ENCODE results near the gene SULT2A1. TPM values are rescaled to one million over a fixed set of nuclear protein-coding genes. Genes with fewer than 3 reads are reported as not detected.
"Not testable (repeated sequence)": the region's sequence is repeated elsewhere in the genome, so short reads cannot be mapped to it uniquely, and the experiment has no call there.

Gene SULT2A1
- total and polyA plus RNA-seq, 7 experiments from 2014 or later = not detected

- peak; percentile 91 for ATAC-seq
- H3K27me3 Mint-ChIP-seq = peaks cover 7 to 28% (median 13%) of the 10 kb centered on the region in 5 donors
- no peaks in the 10 kb centered on the region for H3K36me3 ChIP-seq (ENCODE audit: control insufficient read depth in 2 of 3, insufficient read depth in 3 of 3, low read length in 3 of 3)
- ChIA-PET POLR2A (no interaction called here), CTCF (interaction anchor here (1.2 to 1.8 kb wide), 2 partner anchors 8 to 72 kb away, joined by 3 to 4 read pairs; no protein-coding TSS in a partner anchor)
- intact Hi-C loops (cut with micrococcal nuclease) = loop anchor here (1.0 to 2.0 kb wide), 2 partner anchors 50 to 73 kb away; no protein-coding TSS in a partner anchor
- no peak overlapping the region for H3K4me3 ChIP-seq (ENCODE audit: low read length)
- H3K27me3 ChIP-seq (ENCODE audit: control insufficient read depth in 2 of 2, insufficient read depth in 2 of 2, low read length in 2 of 2) = no peaks in the 10 kb centered on the region
- no peaks in the 10 kb centered on the region for H3K4me1 ChIP-seq (ENCODE audit: control insufficient read depth in 2 of 2, insufficient read depth in 2 of 2, low read length in 2 of 2)
- no peaks in the 10 kb centered on the region for H3K36me3 Mint-ChIP-seq
- DNase-seq = peak; percentile 50 to 87 (median 78)
- peaks cover 0 to 3% (median 0%) of the 10 kb centered on the region in 11 donors for H3K9me3 Mint-ChIP-seq
- no peaks in the 10 kb centered on the region for H3K9me3 ChIP-seq (ENCODE audit: control insufficient read depth in 2 of 3, low read length in 3 of 3)
- no peak overlapping the region for H3K4me3 Mint-ChIP-seq
- no peak overlapping the region for H3K27ac ChIP-seq (ENCODE audit: low read depth, low read length)
- H3K4me1 Mint-ChIP-seq = no peaks in the 10 kb centered on the region
- peak overlapping the region in 1 of 9 donors; percentile 54 for H3K27ac Mint-ChIP-seq
Observed at GRCh38 chr19:47863514-47863936, 22.6 kb downstream of the SULT2A1 start.

- no peak for DNase-seq
- H3K9me3 ChIP-seq (ENCODE audit: control insufficient read depth in 2 of 3, low read length in 3 of 3) = no peaks in the 10 kb centered on the region
- Mint-ChIP-seq H3K27me3 (peaks cover 7 to 30% (median 13%) of the 10 kb centered on the region in 5 donors), H3K27ac (no peak overlapping the region), H3K36me3 (no peaks in the 10 kb centered on the region), H3K4me1 (no peaks in the 10 kb centered on the region), H3K4me3 (no peak overlapping the region), H3K9me3 (peaks cover 0 to 3% (median 0%) of the 10 kb centered on the region in 11 donors)
- H3K4me1 ChIP-seq (ENCODE audit: control insufficient read depth in 2 of 2, insufficient read depth in 2 of 2, low read length in 2 of 2) = no peaks in the 10 kb centered on the region
- CTCF ChIA-PET = no interaction called here
- POLR2A ChIA-PET = no interaction called here
- intact Hi-C loops (cut with micrococcal nuclease) = loop anchor here in 1 of 2 donors (2.0 kb wide), 1 partner anchor 71 kb away; no protein-coding TSS in a partner anchor
- no peak overlapping the region for H3K4me3 ChIP-seq (ENCODE audit: low read length)
- ATAC-seq = no peak
- no peak overlapping the region for H3K27ac ChIP-seq (ENCODE audit: low read depth, low read length)
- no peaks in the 10 kb centered on the region for H3K36me3 ChIP-seq (ENCODE audit: control insufficient read depth in 2 of 3, insufficient read depth in 3 of 3, low read length in 3 of 3)
- no peaks in the 10 kb centered on the region for H3K27me3 ChIP-seq (ENCODE audit: control insufficient read depth in 2 of 2, insufficient read depth in 2 of 2, low read length in 2 of 2)
Observed at GRCh38 chr19:47861630-47862029, 24.5 kb downstream of the SULT2A1 start.

- Mint-ChIP-seq H3K27ac (peak overlapping the region in 1 of 9 donors; percentile 17), H3K27me3 (peaks cover 8 to 30% (median 13%) of the 10 kb centered on the region in 5 donors), H3K9me3 (peaks cover 0 to 3% (median 0%) of the 10 kb centered on the region in 11 donors), H3K4me1 (peaks cover 0 to 3% (median 0%) of the 10 kb centered on the region in 7 donors), H3K4me3 (no peak overlapping the region), H3K36me3 (no peaks in the 10 kb centered on the region)
- no peaks in the 10 kb centered on the region for H3K4me1 ChIP-seq (ENCODE audit: control insufficient read depth in 2 of 2, insufficient read depth in 2 of 2, low read length in 2 of 2)
- intact Hi-C loops (cut with micrococcal nuclease) = no loop called here
- no peaks in the 10 kb centered on the region for H3K27me3 ChIP-seq (ENCODE audit: control insufficient read depth in 2 of 2, insufficient read depth in 2 of 2, low read length in 2 of 2)
- ChIA-PET POLR2A (no interaction called here), CTCF (no interaction called here)
- no peak for DNase-seq
- no peak overlapping the region for H3K27ac ChIP-seq (ENCODE audit: low read depth, low read length)
- ATAC-seq = no peak
- H3K4me3 ChIP-seq (ENCODE audit: low read length) = no peak overlapping the region
- no peaks in the 10 kb centered on the region for H3K9me3 ChIP-seq (ENCODE audit: control insufficient read depth in 2 of 3, low read length in 3 of 3)
- H3K36me3 ChIP-seq (ENCODE audit: control insufficient read depth in 2 of 3, insufficient read depth in 3 of 3, low read length in 3 of 3) = no peaks in the 10 kb centered on the region
Observed at GRCh38 chr19:47860602-47861297, 25.4 kb downstream of the SULT2A1 start.

- H3K4me3 Mint-ChIP-seq; H3K27me3 ChIP-seq (ENCODE audit: control insufficient read depth in 2 of 2, insufficient read depth in 2 of 2, low read length in 2 of 2); H3K4me1 ChIP-seq (ENCODE audit: control insufficient read depth in 2 of 2, insufficient read depth in 2 of 2, low read length in 2 of 2); H3K4me1 Mint-ChIP-seq; H3K9me3 Mint-ChIP-seq; DNase-seq; H3K27ac Mint-ChIP-seq; H3K36me3 Mint-ChIP-seq; intact Hi-C loops (cut with micrococcal nuclease); H3K36me3 ChIP-seq (ENCODE audit: control insufficient read depth in 2 of 3, insufficient read depth in 3 of 3, low read length in 3 of 3); CTCF ChIA-PET; H3K27ac ChIP-seq (ENCODE audit: low read depth, low read length); H3K4me3 ChIP-seq (ENCODE audit: low read length); ATAC-seq; H3K9me3 ChIP-seq (ENCODE audit: control insufficient read depth in 2 of 3, low read length in 3 of 3); POLR2A ChIA-PET: not testable (repeated sequence)
- H3K27me3 Mint-ChIP-seq = peaks cover 8 to 25% (median 13%) of the 10 kb centered on the region in 5 donors
Observed at GRCh38 chr19:47859838-47860237, 26.3 kb downstream of the SULT2A1 start.

- H3K4me1 ChIP-seq (ENCODE audit: control insufficient read depth in 2 of 2, insufficient read depth in 2 of 2, low read length in 2 of 2); H3K36me3 Mint-ChIP-seq; H3K36me3 ChIP-seq (ENCODE audit: control insufficient read depth in 2 of 3, insufficient read depth in 3 of 3, low read length in 3 of 3); H3K27me3 ChIP-seq (ENCODE audit: control insufficient read depth in 2 of 2, insufficient read depth in 2 of 2, low read length in 2 of 2); H3K4me3 Mint-ChIP-seq; DNase-seq; H3K4me3 ChIP-seq (ENCODE audit: low read length); H3K9me3 Mint-ChIP-seq; H3K27ac ChIP-seq (ENCODE audit: low read depth, low read length); intact Hi-C loops (cut with micrococcal nuclease); ATAC-seq; H3K9me3 ChIP-seq (ENCODE audit: control insufficient read depth in 2 of 3, low read length in 3 of 3); H3K27ac Mint-ChIP-seq; POLR2A ChIA-PET: not testable (repeated sequence)
- peaks cover 0 to 17% (median 12%) of the 10 kb centered on the region in 7 donors for H3K4me1 Mint-ChIP-seq
- CTCF ChIA-PET = interaction anchor here (1.6 kb wide), 1 partner anchor 10 kb away, joined by 4 read pairs; no protein-coding TSS in a partner anchor
- peaks cover 8 to 25% (median 13%) of the 10 kb centered on the region in 5 donors for H3K27me3 Mint-ChIP-seq
Observed at GRCh38 chr19:47858646-47859285, 27.3 kb downstream of the SULT2A1 start, which contains the start of gene TPRX2. Gene TPRX2 (plus strand): TSS chr19:47859235. CDS start chr19:47859247, 12 bp downstream.

- H3K4me1 ChIP-seq (ENCODE audit: control insufficient read depth in 2 of 2, insufficient read depth in 2 of 2, low read length in 2 of 2); H3K9me3 ChIP-seq (ENCODE audit: control insufficient read depth in 2 of 3, low read length in 3 of 3); ATAC-seq; intact Hi-C loops (cut with micrococcal nuclease); POLR2A ChIA-PET; H3K27ac ChIP-seq (ENCODE audit: low read depth, low read length); H3K36me3 Mint-ChIP-seq; H3K27me3 ChIP-seq (ENCODE audit: control insufficient read depth in 2 of 2, insufficient read depth in 2 of 2, low read length in 2 of 2); H3K27ac Mint-ChIP-seq; DNase-seq; H3K9me3 Mint-ChIP-seq; H3K4me3 ChIP-seq (ENCODE audit: low read length); H3K4me3 Mint-ChIP-seq; H3K36me3 ChIP-seq (ENCODE audit: control insufficient read depth in 2 of 3, insufficient read depth in 3 of 3, low read length in 3 of 3): not testable (repeated sequence)
- Mint-ChIP-seq H3K4me1 (peaks cover 0 to 21% (median 17%) of the 10 kb centered on the region in 7 donors), H3K27me3 (peaks cover 8 to 25% (median 15%) of the 10 kb centered on the region in 5 donors)
- CTCF ChIA-PET = interaction anchor here (1.6 kb wide), 1 partner anchor 11 kb away, joined by 4 read pairs; no protein-coding TSS in a partner anchor
Observed at GRCh38 chr19:47858231-47858630, 27.9 kb downstream of the SULT2A1 start.

Measured in naive thymus-derived CD4-positive, alpha-beta T cell (primary cell).